Keratinocyte (primary cell): ENCODE measurements around the gene CDHR4. TPM values are rescaled to one million over a fixed set of nuclear protein-coding genes. Genes with fewer than 3 reads are reported as not detected.

ENCODE experiments used
- DNase-seq: peaks from one replicate; pipeline ENCODE4 v3.0.0-alpha.2; 2011; ENCODE audit warnings: low read depth, missing footprints, low spot score
- FAIRE-seq: peaks from 2 replicates; lab custom pipeline; 2011; peaks lifted over from hg19 to GRCh38; lab: Jason Lieb, UNC
- H2AFZ ChIP-seq: 2 replicates; pipeline ENCODE4 v1.6.0; 2012; ENCODE audit warnings: low read length, control low read depth, inconsistent platforms; ENCODE audit not compliant: control insufficient read depth
- H3K27ac ChIP-seq: 2 replicates; pipeline ENCODE4 v1.5.1; 2011; ENCODE audit warnings: low read length; ENCODE audit not compliant: control insufficient read depth, insufficient read depth
- H3K27me3 ChIP-seq: 3 replicates; pipeline ENCODE4 v1.6.0; 2011; ENCODE audit warnings: low read length; ENCODE audit not compliant: control insufficient read depth, insufficient read depth; ENCODE audit errors: extremely low read depth
- H3K36me3 ChIP-seq, 2 experiments: 2 replicates in 1 of 2; 3 replicates in 1 of 2; pipeline ENCODE4 v1.5.1; 2011; ENCODE audit warnings: low read length in 2 of 2, mild to moderate bottlenecking in 1 of 2; ENCODE audit not compliant: control insufficient read depth in 2 of 2, insufficient read depth in 2 of 2; ENCODE audit errors: extremely low read depth in 1 of 2
- H3K4me1 ChIP-seq: 3 replicates; pipeline ENCODE4 v1.5.1; 2011; ENCODE audit warnings: low read length; ENCODE audit not compliant: control insufficient read depth, insufficient read depth; ENCODE audit errors: extremely low read depth
- H3K4me2 ChIP-seq: 3 replicates; pipeline ENCODE4 v1.6.0; 2011; ENCODE audit warnings: low read depth, low read length; ENCODE audit not compliant: control insufficient read depth, insufficient read depth; ENCODE audit errors: extremely low read depth
- H3K4me3 ChIP-seq, 3 experiments: fragments of 200-600 bp in 1 of 3; sonication (generic) in 1 of 3; 2 replicates in 2 of 3; 3 replicates in 1 of 3; pipeline ENCODE4 v1.5.1; 2011 to 2016; ENCODE audit warnings: low read length in 3 of 3, mild to moderate bottlenecking in 3 of 3, control low read depth in 2 of 3, inconsistent platforms in 1 of 3, low read depth in 1 of 3, mixed read lengths in 1 of 3, mixed run types in 1 of 3, moderate library complexity in 1 of 3; ENCODE audit not compliant: control insufficient read depth in 2 of 3, insufficient read depth in 2 of 3; ENCODE audit errors: extremely low read depth in 1 of 3
- H3K79me2 ChIP-seq: 2 replicates; pipeline ENCODE4 v1.6.0; 2012; ENCODE audit warnings: low read length; ENCODE audit not compliant: control insufficient read depth, insufficient read depth
- H3K9ac ChIP-seq: 3 replicates; pipeline ENCODE4 v1.6.0; 2011; ENCODE audit warnings: low read length; ENCODE audit not compliant: control insufficient read depth, insufficient read depth; ENCODE audit errors: extremely low read depth
- H3K9me1 ChIP-seq: 3 replicates; pipeline ENCODE4 v1.6.0; 2011; ENCODE audit warnings: low read length; ENCODE audit not compliant: control insufficient read depth, insufficient read depth; ENCODE audit errors: extremely low read depth
- H3K9me3 ChIP-seq: 2 replicates; pipeline ENCODE4 v1.5.1; 2012; ENCODE audit warnings: low read depth, low read length; ENCODE audit not compliant: control insufficient read depth
- H4K20me1 ChIP-seq: 3 replicates; pipeline ENCODE4 v1.6.0; 2011; ENCODE audit warnings: low read length; ENCODE audit not compliant: control insufficient read depth, insufficient read depth; ENCODE audit errors: extremely low read depth
- EZH2 ChIP-seq: IDR thresholded peaks from one replicate; pipeline ENCODE4 v1.6.1; 2012; ENCODE audit warnings: inconsistent platforms, mild to moderate bottlenecking, low read length, moderate library complexity
- dilution Hi-C: fragments of 300-500 bp; cut with MboI; formaldehyde crosslinking; loops from one replicate; pipeline ENCODE4 v1.7.0; 2020; ENCODE audit warnings: low sequenced_read_pairs; ENCODE audit not compliant: extremely low pct_ligation_motif_present
- polyA plus RNA-seq, 5 experiments: library from polyadenylated mRNA; depleted of rRNA in 3 of 5; stranded (reverse) in 3 of 5; stranded (forward) in 1 of 5; unstranded in 1 of 5; fragments of >200 nt; gene quantifications; 1 replicate in 1 of 5; 2 replicates in 3 of 5; 3 replicates in 1 of 5; pipeline versions ENCODE4 v1.2.1 to v1.2.3, GENCODE V29; 2011 to 2012; ENCODE audit warnings: missing spikeins in 2 of 5, low read depth in 1 of 5, low replicate concordance in 1 of 5
- TF ChIP-seq, protein P1 (sequence below), 3 experiments: IDR thresholded peaks in 1 of 3; conservative IDR thresholded peaks in 1 of 3; optimal IDR thresholded peaks in 1 of 3; 2 replicates in 2 of 3; 3 replicates in 1 of 3; pipeline versions ENCODE3 to v1.5.1; 2011; ENCODE audit warnings: low read length in 3 of 3, mild to moderate bottlenecking in 3 of 3, moderate library complexity in 2 of 3, control low read depth in 1 of 3, inconsistent platforms in 1 of 3; ENCODE audit not compliant: insufficient read depth in 2 of 3; ENCODE audit errors: extremely low read depth in 1 of 3

CDHR4 gene
- polyA plus RNA-seq, 1 donor (not counting 4 experiments of a cell fraction or from before 2014, with no cell fraction given): not detected

GRCh38 chr3:49840388-49840787 is 40.7 kb upstream of the CDHR4 start:
- H3K9ac ChIP-seq: no peak overlapping the region
- H3K27me3 ChIP-seq: no peaks in the 10 kb centered on the region
- no peak overlapping the region for H3K4me2 ChIP-seq
- H4K20me1 ChIP-seq: no peaks in the 10 kb centered on the region
- DNase-seq (no peak), FAIRE-seq (no peak)
- no peak overlapping the region for H2AFZ ChIP-seq
- TF ChIP-seq, protein P1, sequence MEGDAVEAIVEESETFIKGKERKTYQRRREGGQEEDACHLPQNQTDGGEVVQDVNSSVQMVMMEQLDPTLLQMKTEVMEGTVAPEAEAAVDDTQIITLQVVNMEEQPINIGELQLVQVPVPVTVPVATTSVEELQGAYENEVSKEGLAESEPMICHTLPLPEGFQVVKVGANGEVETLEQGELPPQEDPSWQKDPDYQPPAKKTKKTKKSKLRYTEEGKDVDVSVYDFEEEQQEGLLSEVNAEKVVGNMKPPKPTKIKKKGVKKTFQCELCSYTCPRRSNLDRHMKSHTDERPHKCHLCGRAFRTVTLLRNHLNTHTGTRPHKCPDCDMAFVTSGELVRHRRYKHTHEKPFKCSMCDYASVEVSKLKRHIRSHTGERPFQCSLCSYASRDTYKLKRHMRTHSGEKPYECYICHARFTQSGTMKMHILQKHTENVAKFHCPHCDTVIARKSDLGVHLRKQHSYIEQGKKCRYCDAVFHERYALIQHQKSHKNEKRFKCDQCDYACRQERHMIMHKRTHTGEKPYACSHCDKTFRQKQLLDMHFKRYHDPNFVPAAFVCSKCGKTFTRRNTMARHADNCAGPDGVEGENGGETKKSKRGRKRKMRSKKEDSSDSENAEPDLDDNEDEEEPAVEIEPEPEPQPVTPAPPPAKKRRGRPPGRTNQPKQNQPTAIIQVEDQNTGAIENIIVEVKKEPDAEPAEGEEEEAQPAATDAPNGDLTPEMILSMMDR (optimal IDR thresholded peaks at IDR 0.05 in 1 of 3, IDR thresholded peaks at IDR 0.05 in 1 of 3, conservative IDR thresholded peaks at IDR 0.05 in 1 of 3; ENCODE audit: extremely low read depth in 1 of 3, insufficient read depth in 2 of 3, low read length in 3 of 3): no peak
- no peak for TF ChIP-seq EZH2
- dilution Hi-C loops: no loop called here
- H3K79me2 ChIP-seq: no peaks in the 10 kb centered on the region
- H3K4me1 ChIP-seq: no peaks in the 10 kb centered on the region
- no peaks in the 10 kb centered on the region for H3K9me3 ChIP-seq
- H3K4me3 ChIP-seq: no peak overlapping the region
- H3K27ac ChIP-seq: no peak overlapping the region
- H3K9me1 ChIP-seq: no peaks in the 10 kb centered on the region
- H3K36me3 ChIP-seq: peaks cover 0 to 12% of the 10 kb centered on the region in 2 experiments

DNA sequence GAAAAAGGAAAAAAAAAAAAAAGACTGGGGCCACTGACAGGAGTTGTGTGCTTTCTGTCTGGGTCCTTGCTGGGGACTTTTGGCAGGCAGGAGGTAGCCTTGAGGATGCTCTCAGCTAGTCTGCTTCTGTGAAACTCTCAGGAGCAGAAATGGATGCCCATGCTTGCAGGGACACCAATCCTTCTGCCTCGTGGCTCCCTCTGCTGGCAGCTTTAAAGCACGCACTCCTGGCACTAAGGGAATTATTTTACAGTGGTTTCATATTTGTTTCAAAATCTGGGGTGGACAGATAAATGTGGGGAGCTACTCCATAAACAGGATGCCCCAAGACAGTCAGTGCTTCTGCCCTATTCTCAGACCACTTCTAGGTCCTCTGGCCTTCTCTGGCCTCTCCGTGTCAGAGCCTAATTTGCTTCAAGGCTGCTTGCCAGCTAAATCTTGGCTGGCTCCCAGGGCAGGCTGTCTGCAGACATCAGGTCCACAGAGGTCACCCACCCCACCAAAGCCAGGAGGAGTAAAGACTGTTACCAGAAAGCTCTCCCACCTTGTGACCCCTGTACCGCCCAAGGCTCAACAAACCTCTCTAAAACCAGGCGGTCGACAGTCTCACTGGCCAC is 39.6 kb upstream of the CDHR4 start:
- Histone ChIP-seq H3K9me3 (no peaks in the 10 kb centered on the region), H3K4me1 (no peaks in the 10 kb centered on the region), H3K36me3 (peaks cover 0 to 12% of the 10 kb centered on the region in 2 experiments), H3K4me2 (no peak overlapping the region), H3K9me1 (no peaks in the 10 kb centered on the region), H4K20me1 (no peaks in the 10 kb centered on the region), H3K27ac (no peak overlapping the region), H3K9ac (no peak overlapping the region), H3K27me3 (no peaks in the 10 kb centered on the region), H2AFZ (no peak overlapping the region), H3K4me3 (no peak overlapping the region), H3K79me2 (no peaks in the 10 kb centered on the region)
- DNase-seq (peak; percentile 15), FAIRE-seq (peak; percentile 77)
- no peak for TF ChIP-seq EZH2
- TF ChIP-seq, protein P1 (optimal IDR thresholded peaks at IDR 0.05 in 1 of 3, IDR thresholded peaks at IDR 0.05 in 1 of 3, conservative IDR thresholded peaks at IDR 0.05 in 1 of 3; ENCODE audit: extremely low read depth in 1 of 3, insufficient read depth in 2 of 3, low read length in 3 of 3): peak; percentile 76 to 96 (median 95)
- dilution Hi-C loops: no loop called here
